Head of caudate nucleus (tissue), 42 donors: ENCODE data around the gene CIAO1.
A peak's percentile ranks its signal among the peaks of the same experiment; 100 is the strongest.

Source experiments
- DNase-seq, 42 donors: peaks; one replicate each; pipeline versions ENCODE4 v3.0.0 to v3.0.0-alpha.2; 2020 to 2021; ENCODE audit warnings: mixed read lengths in 7 of 42
- intact Hi-C: fragments of 100-400 bp; cut with DNase I; formaldehyde crosslinking; loops from one replicate; pipeline ENCODE4 v1.15.0; 2022

CIAO1 gene

GRCh38 chr2:96315400-96316071, 49.5 kb downstream of the CIAO1 start:
- no peak for DNase-seq
- intact Hi-C loops: no loop called here

GRCh38 chr2:96316999-96317398, 51.0 kb downstream of the CIAO1 start:
- intact Hi-C loops: no loop called here
- no peak for DNase-seq

DNA sequence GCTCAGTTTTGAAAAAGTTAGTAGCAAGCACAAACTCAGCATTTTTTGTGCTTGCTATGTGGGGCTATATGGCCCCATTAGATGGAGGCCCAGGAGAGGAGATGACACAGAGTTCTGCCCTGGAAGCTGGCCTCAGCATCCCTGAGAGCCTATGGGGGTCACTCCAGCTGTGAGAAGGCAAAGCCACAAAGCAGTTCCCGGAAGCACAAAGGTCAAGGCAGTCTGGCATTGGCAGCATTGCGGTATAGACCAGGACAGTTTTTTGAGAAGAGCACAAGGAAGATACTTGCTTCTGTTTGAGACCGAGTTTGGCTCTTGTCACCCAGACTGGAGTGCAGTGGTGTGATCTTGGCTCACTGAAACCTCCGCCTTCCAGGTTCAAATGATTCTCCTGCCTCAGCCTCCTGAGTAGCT, 51.6 kb downstream of the CIAO1 start:
- intact Hi-C loops: no loop called here
- no peak for DNase-seq

- intact Hi-C loops: no loop called here
- no peak for DNase-seq
Measured at GRCh38 chr2:96318723-96319122, 52.7 kb downstream of the CIAO1 start.

- intact Hi-C loops: no loop called here
- no peak for DNase-seq
Measured at GRCh38 chr2:96319396-96319795, 53.4 kb downstream of the CIAO1 start.

DNA sequence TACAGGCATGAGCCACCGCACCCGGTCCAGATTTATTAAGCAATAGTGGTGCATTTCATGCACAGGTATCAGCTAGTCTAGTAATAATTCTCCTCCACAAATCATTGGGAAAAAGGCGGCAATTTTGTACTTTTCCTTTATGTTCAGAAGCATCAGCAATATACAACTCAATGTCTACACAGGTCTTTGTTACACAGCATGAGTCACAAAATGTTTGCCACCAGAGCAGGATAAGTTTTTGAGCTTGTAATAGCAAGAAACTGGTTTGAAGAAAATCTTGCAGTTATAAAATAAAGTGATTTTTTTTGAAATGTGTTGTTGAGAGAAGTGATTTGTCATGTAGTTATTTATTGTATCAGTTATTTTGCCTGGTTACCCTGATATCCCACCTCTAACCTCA, 54.3 kb downstream of the CIAO1 start:
- DNase-seq: no peak

DNA sequence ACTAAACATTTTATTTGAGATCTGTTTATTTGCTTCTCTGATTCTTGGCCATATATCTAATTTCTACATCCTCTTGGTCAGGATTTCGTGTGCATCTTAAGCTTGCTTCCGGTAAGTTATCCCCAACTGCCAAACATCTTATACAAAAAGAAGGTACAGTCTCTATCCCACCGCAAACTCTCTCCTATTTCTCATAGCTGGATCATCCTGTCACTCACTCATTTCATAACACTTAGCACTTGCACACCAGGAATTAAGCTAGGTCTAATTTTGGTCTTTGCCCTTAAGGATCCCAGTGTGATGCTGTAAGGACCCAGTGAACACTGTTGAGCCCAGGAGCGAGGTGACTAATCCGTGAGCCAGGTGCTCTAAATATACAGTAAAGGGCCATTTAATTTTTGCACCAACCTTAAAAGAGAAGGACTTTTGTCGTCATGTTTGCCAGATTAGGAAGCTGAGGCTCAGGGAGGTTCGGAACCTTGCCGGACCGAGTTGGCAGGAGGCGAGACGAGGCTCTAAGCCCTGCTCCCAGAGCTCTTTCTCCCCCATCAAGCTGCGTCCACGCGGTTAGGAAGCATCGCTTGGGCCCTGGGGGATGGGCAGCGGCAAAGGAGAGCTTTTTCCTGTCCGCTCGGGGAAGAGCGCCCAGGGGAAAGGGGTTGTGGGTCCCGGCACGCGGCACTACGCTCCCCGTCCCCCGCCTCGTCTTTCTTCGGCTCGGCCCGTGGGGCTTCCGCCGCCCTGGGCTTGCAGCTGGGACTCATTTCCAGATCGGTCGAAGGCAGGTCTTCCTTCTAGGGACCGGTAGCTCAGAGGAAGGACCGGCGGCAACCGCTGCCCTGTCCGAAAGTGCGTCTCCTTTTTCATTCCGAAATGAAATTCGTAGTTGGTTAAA, 55.0 kb downstream of the CIAO1 start:
- peak in 13 of 42 donors; percentile 7 to 52 (median 25) for DNase-seq
- intact Hi-C loops: no loop called here

More for the DNA sequence above, 54.3 kb downstream of the CIAO1 start:
- intact Hi-C loops: no loop called here
